ENCODE results near the gene BCKDHA. TPM values are rescaled to one million over a fixed set of nuclear protein-coding genes. Genes with fewer than 3 reads are reported as not detected.

The BCKDHA gene
- polyA plus RNA-seq, 1 donor from 2014 or later = 51.9 TPM

DNA sequence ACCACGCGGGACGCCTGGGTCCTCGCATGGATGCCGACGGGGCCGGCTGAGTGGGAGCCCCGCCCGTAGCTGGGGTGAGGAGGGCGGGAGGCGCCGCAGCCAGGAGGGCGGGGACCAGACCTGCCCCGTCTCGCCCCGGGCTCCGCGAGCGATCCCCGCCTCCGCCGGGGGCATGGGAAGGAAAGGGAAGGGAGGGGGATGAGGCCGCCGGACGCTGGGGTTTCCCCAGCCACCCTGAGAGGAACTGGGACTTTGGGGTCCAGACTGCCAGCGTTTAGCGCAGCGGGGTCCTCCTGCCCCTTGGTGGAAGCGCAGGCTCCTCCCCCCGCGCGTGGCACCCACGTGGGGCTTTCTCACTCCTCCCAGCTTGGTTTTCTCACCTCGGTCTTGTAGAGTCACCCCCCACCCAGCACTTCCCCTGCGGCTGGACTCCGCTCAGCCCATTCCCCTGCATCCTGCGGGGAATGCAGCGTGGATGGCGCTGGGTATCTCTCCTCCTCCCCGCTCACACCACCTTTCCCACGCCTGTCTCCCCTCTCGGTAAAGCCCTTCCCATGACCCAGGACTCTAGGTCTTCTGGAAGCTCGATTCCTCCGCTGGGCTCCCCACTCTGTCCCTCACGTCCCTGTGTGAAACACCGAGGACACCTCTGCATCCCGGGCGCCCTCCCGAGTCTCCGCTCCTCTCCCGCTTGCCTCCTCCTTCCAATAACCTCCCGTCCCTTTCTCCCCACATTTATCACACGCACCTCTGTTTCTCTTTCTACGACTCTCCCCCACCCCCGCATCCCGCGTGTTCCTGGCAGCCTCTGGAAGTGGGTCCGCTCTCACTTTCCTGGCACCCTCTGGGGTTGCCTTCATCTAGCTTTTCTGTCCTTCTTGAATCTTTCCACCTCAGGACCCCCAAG, 46.0 kb upstream of the BCKDHA start:
- Histone ChIP-seq H3K27me3 (ENCODE audit: insufficient read depth, low read depth, low read length) (peaks cover 52% of the 10 kb centered on the region), H3K9me2 (ENCODE audit: insufficient read depth, low read length) (no peaks in the 10 kb centered on the region), H3K4me2 (ENCODE audit: low read length) (peak overlapping the region; percentile 39), H4K20me1 (ENCODE audit: insufficient read depth) (no peaks in the 10 kb centered on the region), H3K9me3 (ENCODE audit: low read length) (no peaks in the 10 kb centered on the region), H3K36me3 (ENCODE audit: insufficient read depth, low read length) (no peaks in the 10 kb centered on the region), H3K79me2 (replicated peaks; ENCODE audit: insufficient read depth, low read length) (no peaks in the 10 kb centered on the region), H2AFZ (ENCODE audit: low read depth, low read length) (no peak overlapping the region), H3K4me3 (ENCODE audit: low read length) (peak overlapping the region; percentile 65), H3K9ac (ENCODE audit: low read length) (peak overlapping the region; percentile 24), H3F3A (ENCODE audit: insufficient read depth, low read length, poor library complexity, severe bottlenecking) (no peaks in the 10 kb centered on the region), H3K27ac (ENCODE audit: low read length) (no peak overlapping the region)
- TF ChIP-seq EZH2 (IDR thresholded peaks at IDR 0.05; ENCODE audit: borderline replicate concordance, insufficient read depth, low read length, poor library complexity, severe bottlenecking) (no peak), EP300 (conservative IDR thresholded peaks at IDR 0.05; ENCODE audit: poor library complexity, severe bottlenecking) (no peak), TAF1 (IDR thresholded peaks at IDR 0.05; ENCODE audit: low read depth) (no peak), RAD21 (conservative IDR thresholded peaks at IDR 0.05) (no peak), MXI1 (conservative IDR thresholded peaks at IDR 0.05; ENCODE audit: poor library complexity, severe bottlenecking) (no peak), POLR2AphosphoS5 (IDR thresholded peaks at IDR 0.05) (no peak), REST (IDR thresholded peaks at IDR 0.05; ENCODE audit: borderline replicate concordance) (no peak), SMC3 (conservative IDR thresholded peaks at IDR 0.05; ENCODE audit: poor library complexity) (no peak)
- TF ChIP-seq, protein P1, sequence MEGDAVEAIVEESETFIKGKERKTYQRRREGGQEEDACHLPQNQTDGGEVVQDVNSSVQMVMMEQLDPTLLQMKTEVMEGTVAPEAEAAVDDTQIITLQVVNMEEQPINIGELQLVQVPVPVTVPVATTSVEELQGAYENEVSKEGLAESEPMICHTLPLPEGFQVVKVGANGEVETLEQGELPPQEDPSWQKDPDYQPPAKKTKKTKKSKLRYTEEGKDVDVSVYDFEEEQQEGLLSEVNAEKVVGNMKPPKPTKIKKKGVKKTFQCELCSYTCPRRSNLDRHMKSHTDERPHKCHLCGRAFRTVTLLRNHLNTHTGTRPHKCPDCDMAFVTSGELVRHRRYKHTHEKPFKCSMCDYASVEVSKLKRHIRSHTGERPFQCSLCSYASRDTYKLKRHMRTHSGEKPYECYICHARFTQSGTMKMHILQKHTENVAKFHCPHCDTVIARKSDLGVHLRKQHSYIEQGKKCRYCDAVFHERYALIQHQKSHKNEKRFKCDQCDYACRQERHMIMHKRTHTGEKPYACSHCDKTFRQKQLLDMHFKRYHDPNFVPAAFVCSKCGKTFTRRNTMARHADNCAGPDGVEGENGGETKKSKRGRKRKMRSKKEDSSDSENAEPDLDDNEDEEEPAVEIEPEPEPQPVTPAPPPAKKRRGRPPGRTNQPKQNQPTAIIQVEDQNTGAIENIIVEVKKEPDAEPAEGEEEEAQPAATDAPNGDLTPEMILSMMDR (IDR thresholded peaks at IDR 0.05; ENCODE audit: poor library complexity, severe bottlenecking) = no peak

- Histone ChIP-seq H3K79me2 (replicated peaks; ENCODE audit: insufficient read depth, low read length) (no peaks in the 10 kb centered on the region), H3K27ac (ENCODE audit: low read length) (no peak overlapping the region), H3K36me3 (ENCODE audit: insufficient read depth, low read length) (no peaks in the 10 kb centered on the region), H2AFZ (ENCODE audit: low read depth, low read length) (no peak overlapping the region), H4K20me1 (ENCODE audit: insufficient read depth) (no peaks in the 10 kb centered on the region), H3K9me2 (ENCODE audit: insufficient read depth, low read length) (no peaks in the 10 kb centered on the region), H3K4me2 (ENCODE audit: low read length) (no peak overlapping the region), H3K9ac (ENCODE audit: low read length) (peak overlapping the region; percentile 12), H3K9me3 (ENCODE audit: low read length) (no peaks in the 10 kb centered on the region), H3F3A (ENCODE audit: insufficient read depth, low read length, poor library complexity, severe bottlenecking) (no peaks in the 10 kb centered on the region), H3K27me3 (ENCODE audit: insufficient read depth, low read depth, low read length) (peaks cover 52% of the 10 kb centered on the region), H3K4me3 (ENCODE audit: low read length) (peak overlapping the region; percentile 65)
- peak; percentile 40 for TF ChIP-seq EZH2 (IDR thresholded peaks at IDR 0.05; ENCODE audit: borderline replicate concordance, insufficient read depth, low read length, poor library complexity, severe bottlenecking)
- TF ChIP-seq RAD21 (conservative IDR thresholded peaks at IDR 0.05) = no peak
- TF ChIP-seq, protein P1 (IDR thresholded peaks at IDR 0.05; ENCODE audit: poor library complexity, severe bottlenecking) = no peak
- TF ChIP-seq MXI1 (conservative IDR thresholded peaks at IDR 0.05; ENCODE audit: poor library complexity, severe bottlenecking) = no peak
Measured at GRCh38 chr19:41352279-41352608, 45.4 kb upstream of the BCKDHA start.

All from neural cell (in vitro differentiated cells).